ENCODE measurements around the gene PAQR4.

The PAQR4 gene

DNA sequence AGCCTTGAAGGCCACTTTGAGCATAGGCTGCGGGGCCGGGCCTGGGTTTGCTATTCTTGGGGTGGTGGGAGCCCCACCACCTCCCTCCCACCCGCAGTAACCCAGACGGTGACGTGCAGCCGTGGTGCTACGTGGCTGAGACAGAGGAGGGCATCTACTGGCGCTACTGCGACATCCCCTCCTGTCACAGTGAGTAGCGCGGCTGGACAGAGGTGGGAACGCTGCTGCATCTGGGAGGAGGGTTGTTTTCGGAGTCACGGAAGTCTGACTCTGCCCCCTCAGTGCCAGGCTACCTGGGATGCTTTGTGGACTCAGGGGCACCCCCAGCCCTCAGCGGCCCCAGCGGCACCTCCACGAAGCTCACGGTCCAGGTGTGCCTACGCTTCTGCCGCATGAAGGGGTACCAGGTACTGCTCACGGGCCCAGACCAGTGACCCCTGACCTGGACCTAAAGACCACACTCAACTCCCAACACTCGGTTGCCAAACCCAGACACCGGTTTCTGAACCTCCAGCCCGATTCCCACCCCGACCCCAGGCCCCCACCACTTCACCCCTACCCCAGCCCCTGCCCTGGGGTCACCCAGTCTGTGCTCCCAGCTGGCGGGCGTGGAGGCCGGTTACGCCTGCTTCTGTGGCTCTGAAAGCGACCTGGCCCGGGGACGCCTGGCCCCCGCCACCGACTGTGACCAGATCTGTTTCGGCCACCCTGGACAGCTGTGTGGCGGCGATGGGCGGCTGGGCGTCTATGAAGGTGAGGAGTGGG is 2.9 kb upstream of the PAQR4 start:
- no peak for DNase-seq

DNA sequence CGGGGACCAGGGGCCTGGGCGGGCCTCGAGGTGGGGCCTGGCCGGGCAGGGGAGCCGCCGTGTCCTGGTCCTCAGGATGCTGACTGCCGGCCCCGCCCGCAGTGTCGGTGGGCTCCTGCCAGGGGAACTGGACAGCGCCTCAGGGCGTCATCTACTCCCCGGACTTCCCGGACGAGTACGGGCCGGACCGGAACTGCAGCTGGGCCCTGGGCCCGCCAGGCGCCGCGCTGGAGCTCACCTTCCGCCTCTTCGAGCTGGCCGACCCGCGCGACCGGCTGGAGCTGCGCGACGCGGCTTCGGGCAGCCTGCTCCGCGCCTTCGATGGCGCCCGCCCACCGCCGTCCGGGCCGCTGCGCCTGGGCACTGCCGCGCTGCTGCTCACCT is 2.3 kb upstream of the PAQR4 start:
- no peak for DNase-seq

DNA sequence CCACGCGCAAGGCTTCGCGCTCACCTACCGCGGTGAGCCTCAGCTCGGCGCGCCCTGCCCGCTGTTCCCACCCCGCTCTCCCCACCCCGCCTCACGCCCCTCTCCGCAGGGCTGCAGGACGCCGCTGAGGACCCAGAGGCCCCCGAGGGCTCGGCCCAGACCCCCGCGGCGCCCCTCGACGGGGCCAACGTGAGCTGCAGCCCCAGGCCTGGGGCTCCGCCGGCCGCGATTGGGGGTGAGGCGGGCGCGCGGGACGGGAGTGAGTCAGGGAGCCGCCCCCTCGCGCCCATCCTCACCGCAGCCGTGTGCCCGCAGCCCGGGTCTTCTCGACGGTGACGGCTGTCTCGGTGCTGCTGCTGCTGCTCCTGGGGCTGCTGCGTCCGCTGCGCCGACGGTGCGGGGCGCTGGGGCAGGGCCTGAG is 1.9 kb upstream of the PAQR4 start:
- DNase-seq, result no peak

DNA sequence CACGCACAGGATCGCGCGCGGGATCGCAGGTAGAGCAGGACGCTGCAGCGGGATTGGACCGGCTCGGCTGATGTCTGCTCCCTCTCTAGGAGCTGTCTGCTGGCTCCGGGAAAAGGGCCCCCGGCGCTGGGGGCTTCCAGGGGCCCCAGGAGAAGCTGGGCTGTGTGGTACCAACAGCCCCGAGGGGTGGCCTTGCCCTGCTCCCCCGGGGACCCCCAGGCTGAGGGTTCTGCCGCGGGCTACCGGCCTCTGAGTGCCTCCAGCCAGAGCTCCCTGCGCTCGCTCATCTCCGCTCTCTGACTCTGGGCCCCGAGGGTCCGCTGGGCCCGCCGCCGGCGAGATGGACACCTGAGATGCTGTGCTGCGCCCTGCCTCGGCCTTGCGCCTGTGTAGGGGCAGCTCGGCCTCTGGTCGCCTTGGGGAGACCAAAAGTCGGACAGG is 1.4 kb upstream of the PAQR4 start:
- no peak for DNase-seq

DNA sequence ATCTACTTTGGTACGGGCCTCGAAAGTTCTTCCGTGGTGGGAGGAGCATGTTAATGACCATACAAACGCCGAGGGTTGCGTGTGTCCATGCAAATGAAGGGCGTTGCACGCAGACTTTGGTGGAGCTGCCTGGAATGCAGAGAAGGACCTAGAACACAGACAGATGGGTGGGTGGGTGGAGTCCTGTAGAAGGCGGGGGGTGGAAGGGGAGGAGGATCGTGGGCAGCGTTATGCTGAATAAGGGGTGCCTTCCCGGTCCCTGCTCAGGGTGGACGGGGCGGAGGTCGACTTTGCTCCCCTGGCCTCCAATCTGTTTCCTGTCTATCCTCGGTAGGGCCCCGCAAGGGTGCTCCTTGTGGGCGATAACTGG is 795 bp upstream of the PAQR4 start:
- DNase-seq, result no peak

DNA sequence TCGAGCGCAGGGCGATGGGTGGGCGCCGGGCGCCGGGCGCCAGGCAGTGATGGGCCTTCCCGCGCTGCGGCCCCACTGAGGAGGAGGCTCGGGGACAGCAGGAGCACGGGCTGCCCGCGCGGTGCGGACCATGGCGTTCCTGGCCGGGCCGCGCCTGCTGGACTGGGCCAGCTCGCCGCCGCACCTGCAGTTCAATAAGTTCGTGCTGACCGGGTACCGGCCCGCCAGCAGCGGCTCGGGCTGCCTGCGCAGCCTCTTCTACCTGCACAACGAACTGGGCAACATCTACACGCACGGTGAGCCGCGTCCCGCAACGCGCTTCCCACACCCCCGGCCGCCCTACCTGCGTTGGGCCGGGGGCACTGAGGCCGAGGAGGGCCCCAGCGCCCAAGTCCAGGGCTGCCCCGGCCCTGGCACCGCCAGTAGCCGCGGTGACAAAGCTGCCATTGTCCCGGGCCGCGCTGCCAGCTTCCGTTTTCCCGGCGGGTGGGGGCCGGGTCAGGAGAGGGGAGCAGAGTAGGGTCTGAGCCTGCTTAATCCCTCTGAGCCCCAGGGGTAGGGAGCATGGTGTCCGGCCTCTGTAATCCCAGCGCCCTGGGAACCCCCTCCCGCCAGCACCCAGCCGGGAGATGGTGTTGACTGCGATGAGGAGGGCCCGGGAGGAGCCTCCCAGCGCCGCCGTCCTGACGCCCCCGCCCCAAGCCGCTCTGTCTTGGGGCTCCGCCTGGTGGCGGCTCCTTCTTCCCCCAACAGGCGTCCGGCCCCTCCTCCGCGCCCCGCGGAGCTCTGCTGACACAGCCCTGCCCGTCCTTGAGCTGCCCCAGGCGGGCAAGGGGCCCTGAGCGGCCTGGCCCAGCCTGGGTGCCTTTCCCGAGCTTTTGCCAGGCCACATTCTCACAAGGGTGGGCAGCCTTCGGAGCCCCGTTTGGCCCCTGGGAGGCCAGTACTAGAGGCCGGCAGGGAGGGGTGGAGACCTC is 685 bp downstream of the PAQR4 start:
- peak; percentile 62 to 74 for DNase-seq

DNA sequence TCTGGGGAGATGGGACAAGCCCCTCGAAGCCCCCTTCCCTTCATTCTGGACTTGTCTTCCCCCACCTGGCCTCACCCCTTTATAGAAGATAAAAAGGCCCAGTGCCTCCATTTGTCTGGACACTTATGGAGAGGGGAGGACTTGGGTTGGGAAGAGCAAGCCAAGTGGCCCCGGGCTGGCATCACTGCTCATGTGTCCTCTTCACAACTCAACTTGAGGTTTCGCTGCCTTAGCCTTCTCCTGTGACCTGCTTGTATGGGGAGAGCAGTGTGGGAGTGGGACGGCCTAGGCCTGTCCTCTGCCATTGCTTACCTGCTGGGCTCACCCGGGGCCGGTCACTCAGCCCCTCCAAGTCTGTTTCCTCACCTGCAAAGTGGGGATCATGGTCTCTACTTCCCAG is 1.4 kb downstream of the PAQR4 start:
- no peak for DNase-seq

DNA sequence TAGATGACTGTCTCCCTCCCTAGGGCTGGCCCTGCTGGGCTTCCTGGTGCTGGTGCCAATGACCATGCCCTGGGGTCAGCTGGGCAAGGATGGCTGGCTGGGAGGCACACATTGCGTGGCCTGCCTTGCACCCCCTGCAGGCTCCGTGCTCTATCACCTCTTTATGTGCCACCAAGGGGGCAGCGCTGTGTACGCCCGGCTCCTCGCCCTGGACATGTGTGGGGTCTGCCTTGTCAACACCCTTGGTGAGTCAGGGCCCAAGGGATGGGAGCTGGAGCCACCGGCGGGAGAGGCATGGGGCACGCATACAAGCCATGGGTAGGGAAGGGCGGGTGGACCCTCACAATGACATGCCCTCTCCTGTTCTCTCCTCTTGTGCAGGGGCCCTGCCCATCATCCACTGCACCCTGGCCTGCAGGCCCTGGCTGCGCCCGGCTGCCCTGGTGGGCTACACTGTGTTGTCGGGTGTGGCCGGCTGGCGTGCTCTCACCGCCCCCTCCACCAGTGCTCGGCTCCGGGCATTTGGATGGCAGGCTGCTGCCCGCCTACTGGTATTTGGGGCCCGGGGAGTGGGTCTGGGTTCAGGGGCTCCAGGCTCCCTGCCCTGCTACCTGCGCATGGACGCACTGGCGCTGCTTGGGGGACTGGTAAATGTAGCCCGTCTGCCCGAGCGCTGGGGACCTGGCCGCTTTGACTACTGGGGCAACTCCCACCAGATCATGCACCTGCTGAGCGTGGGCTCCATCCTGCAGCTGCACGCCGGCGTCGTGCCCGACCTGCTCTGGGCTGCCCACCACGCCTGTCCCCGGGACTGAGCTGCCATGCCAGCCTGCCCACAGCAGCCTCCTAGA is 2.2 kb downstream of the PAQR4 start:
- no peak for DNase-seq

DNA sequence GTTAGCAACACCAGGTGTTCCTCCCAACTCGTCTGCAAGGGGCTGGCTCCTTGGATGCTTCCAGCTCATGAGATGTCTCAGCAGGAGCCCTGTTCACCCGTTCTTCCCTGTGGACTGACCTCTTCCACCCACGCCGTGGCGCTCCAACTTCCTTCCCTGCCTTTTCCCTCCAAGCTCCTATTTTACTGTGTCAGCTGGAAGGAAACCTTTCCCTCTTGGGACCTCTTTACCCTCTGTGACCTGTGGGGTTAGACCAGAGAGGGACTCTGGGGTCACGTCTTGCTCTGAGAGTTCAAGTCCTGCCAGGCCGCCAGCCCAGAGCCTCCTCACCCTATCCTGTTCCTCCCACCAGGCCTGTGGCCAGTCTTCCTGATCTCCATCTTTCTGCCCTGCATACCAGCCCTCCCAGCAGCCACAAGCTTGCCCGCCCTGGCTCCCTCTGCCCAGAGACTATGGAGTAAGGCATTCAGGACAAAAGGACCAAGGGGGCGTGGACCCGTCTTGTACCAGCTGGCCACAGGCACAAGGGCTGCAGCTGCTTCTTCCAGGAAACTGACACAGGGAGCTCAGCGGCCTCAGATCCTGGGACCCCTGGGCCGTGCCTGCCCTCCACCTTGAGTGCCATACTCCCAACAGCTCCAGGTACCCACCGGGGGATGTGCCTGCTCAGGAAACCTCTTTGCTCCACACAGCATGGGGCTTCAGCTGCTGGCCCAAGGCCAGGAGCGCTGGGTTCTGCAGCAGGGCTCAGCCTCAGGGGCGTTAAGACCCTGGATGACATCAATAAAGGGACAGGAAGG is 3.0 kb downstream of the PAQR4 start:
- DNase-seq, result peak; percentile 35 to 41

DNA sequence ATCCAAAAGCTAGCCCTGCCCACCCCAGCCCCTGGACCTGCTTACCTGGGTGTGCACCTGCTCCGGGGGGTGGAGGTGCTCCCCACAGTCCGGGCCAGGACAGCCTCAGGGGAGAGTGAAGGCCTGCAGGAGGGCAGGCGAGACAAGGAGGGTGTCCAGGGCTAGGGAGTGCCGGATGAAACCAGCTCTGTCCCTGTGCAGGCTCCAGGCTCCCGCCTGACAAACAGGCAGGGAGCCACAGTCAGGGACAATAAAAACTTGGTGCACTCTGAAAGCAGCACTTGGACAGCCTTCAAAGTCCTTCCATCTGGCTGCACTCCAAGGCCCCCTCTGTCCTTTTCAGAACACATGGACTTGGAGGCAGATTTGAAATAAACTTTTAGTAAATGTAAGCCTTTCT is 3.9 kb downstream of the PAQR4 start:
- no peak for DNase-seq

DNA sequence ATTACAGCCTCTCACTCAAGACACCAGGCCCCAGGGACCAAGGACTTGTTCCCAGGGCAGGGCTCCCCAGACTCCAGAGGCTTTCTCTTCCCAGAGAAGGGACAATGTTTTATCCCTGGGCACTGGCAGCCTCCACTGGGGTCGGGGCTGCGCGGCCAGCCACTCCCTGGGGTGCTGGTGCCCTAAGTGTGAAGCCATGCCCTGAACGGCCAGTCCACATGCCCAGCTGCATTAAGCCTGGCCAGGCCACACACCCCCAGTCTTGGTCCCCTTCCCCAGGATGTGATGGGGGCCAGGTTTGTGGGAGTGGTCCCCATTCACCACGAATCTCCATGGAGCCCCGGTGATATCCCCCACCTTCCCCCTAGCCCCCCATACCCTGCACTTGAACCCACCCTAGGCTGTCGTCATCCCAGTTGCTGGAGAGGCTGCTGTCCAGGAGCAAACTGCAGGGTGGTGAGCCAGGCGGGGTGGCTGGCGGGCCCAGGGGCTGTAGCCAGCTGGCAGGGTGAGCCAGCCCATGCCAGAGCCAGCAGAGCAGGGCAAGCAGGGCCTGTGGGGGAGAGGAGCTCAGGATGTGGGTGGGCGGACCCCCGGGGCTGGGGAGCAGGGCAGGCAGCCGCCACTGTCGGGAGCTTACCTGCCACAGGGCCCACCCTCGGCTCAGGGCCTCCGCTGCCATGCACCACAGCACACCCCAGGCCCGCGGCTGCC is 4.6 kb downstream of the PAQR4 start:
- DNase-seq, result peak in 1 of 2 experiments; percentile 40

DNA sequence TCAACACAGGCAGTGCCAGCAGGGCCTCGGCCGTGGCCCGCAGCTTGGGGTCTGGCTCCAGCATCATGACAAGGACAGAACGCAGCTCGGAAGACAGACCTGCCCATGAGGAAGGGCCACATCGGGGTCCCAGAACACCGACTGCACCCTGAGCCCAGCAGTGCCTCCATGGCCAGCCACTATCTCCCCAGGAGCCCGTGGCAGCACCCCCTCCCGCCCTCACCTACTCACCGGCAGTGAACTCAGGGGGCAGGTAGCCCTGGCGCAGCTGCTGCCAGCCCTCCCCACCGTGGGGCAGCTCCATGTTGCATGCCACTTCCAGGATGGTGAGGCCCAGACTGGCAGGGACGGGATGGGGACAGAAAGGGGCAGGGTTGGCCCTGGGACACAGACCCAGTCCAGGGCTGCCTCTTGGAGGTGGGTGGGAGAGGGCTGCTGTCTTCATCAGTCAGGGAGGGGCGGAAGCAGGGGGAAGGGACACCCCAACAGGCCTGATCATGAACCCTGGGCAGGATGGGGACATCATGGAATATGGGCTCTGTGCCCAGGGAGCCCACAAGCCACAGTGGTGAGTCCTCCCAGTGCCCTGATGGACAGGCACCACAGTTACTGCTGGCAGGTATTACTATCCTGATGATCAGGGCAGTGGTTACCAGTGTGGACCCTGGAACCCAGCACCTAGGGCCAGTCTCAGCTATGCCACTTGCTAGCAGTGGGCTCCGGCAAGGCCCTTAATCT is 5.3 kb downstream of the PAQR4 start:
- no peak for DNase-seq

DNA sequence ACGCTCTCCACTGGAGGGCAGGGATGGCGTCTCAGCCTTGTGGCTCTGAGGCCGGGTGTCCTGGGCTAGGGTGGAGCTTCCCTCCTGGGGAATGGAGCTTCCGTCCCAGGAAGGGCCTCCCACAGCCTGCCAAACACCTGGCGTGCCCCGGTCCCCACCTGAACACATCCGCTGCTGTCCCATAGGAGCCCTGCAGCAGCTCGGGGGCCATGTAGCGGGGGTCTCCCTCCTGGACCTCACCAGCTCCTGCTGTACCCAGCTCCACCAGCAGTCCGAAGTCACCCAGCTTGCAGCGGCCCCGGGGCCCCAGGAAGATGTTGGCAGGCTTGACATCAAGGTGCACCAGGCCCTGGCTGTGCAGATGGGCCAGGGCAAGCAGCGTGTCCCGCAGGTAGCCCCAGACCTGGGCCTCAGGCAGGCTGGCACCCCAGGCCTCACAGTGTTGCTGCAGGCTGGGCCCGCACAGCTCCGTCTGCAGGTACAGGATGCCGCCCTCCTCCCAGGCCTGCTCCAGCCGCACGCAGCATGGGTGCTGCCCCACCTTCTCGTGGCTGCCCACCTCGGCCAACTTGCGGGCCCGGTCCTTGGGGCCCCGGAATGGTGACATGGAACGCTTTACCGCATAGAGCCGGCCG is 6.1 kb downstream of the PAQR4 start:
- DNase-seq, result no peak

DNA sequence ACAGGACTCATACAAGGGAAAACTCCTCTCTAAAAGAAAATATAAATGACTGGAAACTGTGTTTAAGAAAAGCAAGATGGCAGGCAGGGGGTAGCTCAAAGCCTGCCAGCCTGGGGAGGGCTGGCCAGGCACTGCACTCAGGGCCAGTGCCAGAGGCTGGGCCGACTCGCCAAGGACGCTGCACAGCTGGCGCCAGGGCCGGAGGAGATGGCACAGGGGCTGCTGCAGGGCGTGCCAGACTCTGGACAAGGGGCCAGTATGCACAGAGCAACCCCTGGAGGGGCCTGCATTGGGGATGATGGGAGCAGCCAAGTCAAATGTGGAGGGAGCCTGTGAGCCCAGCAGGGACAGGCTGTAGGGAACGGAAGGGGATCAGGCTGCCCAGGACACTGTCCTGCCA is 7.1 kb downstream of the PAQR4 start:
- no peak for DNase-seq

DNA sequence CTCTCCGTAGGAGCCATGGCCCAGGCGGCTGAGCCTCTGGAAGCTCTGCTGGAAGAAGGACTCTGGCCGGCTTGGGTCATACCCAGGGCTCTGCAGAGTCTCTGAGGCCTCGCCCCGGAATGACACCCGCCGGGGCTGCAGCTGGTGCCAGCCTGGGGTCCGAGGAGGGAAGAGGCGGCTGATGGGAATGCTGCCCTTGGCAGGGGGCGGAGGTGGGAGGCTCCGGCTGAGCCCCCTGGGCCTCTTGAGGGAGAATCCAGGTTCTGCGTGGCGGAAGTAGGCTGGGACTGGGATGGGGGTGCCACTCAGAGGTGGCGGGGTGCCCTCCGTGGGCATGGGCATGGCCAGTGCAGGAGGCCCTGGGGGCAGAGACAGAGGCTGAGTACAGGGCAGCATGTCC is 7.5 kb downstream of the PAQR4 start:
- no peak for DNase-seq

DNA sequence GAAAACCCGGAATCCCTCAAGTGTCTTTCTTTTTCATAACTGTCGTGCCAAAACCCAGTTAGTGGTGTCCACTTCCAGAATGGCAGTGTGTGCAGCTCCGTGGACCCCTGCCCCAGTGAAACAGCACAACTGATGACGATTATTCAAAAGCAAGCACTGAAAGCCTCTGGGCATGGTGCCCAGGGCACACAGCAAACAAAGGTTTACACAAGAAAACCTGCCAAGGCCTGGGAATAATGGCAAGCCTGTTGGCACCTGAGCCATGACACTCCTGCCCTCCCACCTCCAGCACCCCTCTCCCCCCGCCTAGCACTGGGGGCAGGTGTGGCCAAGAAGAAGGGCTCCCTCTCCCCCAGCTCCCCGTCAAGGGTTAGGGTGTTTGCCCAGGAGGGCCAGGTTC is 8.3 kb downstream of the PAQR4 start:
- DNase-seq, result peak; percentile 88 to 95

DNA sequence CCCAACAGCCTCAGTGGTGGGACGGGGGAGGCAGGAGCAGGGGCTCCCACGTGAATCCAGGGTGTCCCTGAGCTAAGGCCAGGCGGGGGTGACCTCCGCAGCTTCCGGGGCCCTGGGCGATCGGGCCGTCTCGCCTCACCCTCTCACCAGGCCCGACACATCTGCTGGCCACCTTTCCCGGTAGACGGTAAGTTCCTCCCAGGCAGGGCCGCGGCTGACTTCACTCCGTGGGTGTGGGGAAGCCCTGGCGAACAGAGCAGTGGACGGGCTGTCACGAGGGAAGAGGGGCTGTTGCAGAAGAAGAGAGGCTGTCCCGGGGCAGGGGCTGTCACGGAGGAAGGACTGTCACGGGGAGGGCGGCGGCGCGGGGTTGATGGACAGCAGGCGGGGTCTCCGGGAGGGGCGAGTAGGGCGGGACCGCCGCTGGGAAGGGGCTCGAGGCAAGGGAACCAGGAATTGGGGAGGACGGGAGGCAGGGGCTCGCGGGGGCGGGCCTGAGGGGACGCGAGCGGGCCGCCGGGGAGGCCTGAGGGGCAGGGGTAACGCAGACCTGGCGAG is 10.6 kb downstream of the PAQR4 start:
- no peak for DNase-seq

DNA sequence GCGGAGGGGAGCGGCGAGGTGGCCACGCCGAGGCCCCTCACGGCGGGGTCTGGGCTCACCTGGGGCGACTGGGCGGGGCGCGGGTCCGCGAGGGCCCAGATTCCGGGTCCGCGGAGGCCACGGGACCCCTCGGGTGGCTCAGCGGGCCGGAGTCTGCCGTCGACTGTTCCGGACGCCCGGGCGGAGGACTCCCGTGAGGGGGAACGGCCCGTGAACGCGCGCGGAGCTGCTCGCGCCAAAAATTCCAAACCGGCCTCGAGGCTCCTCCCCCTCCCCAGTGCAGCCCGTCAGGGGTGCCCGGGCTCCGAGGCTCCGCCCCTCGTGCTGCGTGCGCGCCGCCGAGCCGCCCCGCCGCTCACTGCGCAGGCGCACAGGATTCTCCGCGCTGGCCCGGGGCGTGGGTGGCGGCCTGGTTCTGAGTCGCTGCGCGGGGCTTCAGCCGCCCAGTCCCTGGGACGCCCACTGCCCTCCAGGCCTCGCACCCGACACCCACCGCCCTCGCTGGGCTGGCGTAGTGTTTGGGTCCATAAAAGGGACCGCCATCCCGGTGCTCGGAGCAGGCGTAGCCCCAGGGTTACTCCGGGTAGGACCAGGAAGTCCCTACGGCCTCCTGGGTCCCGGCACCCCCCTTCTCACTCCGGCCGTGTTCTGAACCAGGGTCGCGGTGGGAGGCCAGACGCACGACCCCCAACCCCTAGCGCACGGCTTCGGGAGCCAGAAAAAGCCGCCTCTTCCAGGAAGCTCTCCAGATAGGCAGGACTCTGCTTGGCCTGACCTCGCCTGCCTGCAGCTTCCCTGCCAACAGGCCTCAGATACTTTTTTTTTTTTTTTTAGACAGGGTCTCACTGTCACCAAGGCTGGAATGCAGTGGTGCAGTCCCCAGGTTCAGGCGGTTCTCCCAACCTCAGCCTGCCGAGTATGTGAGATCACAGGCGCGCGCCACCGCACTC is 11.4 kb downstream of the PAQR4 start, which contains the start of gene PKMYT1:
Gene PKMYT1 (minus strand): TSS at position 220 of the 950 bp plus-strand sequence. CDS start 789 bp downstream, outside the sequence.
- peak; percentile 87 to 91 for DNase-seq

Data from NCI-H2081 (cell line).